HG03442 (cell line): ENCODE measurements around the gene ERC2.
"Not testable (repeated sequence)": the region's sequence is repeated elsewhere in the genome, so short reads cannot be mapped to it uniquely, and the experiment has no call there.

Experiments
- ATAC-seq: cut with Tn5 transposase; IDR thresholded peaks from one replicate; pipeline ENCODE4 v1.9.1; 2021; ENCODE audit warnings: mild to moderate bottlenecking, moderate library complexity; ENCODE audit not compliant: unreplicated experiment

The ERC2 gene

GRCh38 chr3:55860049-55860721 lies 608.1 kb downstream of the ERC2 start:
- no peak for ATAC-seq

GRCh38 chr3:55859305-55859704 lies 609.0 kb downstream of the ERC2 start:
- no peak for ATAC-seq

GRCh38 chr3:55858727-55859126 lies 609.5 kb downstream of the ERC2 start:
- no peak for ATAC-seq

DNA sequence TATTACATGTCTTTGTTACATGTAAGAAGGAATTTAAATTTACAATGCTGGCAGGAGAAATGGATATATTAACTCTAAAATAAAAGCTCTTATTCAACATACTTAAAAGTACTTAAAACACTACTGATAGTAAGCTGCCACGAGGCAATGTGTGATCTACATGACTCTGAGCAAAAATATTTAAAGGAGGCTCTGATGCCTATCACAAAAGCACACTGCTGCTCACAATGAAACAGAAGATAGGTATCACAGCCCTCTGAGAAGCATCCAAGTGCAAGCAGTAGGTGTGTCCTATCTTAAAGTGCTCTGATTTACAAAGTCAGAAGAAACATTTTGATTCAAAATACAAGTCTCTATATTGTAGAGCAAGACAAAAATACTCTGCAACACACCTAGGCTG lies 610.0 kb downstream of the ERC2 start:
- ATAC-seq: no peak

GRCh38 chr3:55857633-55858032 lies 610.6 kb downstream of the ERC2 start:
- no peak for ATAC-seq

- no peak for ATAC-seq
Measured at GRCh38 chr3:55855311-55855710, 613.0 kb downstream of the ERC2 start.

DNA sequence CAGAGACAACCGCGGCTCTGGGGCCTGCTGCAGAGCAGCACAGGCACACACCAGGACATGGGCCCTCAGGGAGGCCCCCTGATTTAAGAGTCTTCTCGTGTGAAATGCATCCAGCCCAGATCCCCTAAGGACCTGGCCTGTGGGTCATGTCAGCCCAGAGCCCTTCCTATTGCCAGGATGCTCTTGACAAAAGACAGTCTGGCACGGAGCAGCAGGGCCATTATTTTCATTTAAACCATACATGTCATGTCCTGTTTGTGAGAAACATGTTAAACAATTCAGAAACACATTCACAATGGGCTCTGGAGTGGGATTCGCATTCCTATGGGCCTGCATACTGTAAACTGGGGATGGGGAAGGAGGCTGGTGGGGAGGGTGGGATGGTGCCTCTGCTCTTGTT lies 613.8 kb downstream of the ERC2 start:
- no peak for ATAC-seq

- ATAC-seq: no peak
Measured at GRCh38 chr3:55852326-55852725, 615.9 kb downstream of the ERC2 start.

- no peak for ATAC-seq
Measured at GRCh38 chr3:55842204-55842603, 626.1 kb downstream of the ERC2 start.

GRCh38 chr3:55831876-55832275 lies 636.4 kb downstream of the ERC2 start:
- ATAC-seq: not testable (repeated sequence)

DNA sequence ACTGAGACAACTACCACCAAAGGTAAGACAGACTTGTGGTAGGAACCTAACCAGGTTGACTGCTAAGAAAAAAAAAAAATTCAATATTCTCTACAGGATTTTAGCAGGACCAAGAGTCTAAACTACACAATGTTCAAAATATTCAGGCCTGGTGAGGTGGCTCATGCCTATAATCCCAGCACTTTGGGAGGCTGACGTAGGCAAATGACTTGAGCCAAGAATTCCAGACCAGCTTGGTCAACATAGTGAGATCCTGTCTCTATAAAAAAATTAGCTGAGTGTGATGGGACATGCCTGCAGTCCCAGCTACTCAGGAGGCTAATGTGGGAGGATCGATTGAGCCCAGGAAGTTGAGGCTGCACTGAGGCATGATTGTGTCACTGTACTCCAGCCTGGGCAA lies 639.6 kb downstream of the ERC2 start:
- ATAC-seq: no peak

DNA sequence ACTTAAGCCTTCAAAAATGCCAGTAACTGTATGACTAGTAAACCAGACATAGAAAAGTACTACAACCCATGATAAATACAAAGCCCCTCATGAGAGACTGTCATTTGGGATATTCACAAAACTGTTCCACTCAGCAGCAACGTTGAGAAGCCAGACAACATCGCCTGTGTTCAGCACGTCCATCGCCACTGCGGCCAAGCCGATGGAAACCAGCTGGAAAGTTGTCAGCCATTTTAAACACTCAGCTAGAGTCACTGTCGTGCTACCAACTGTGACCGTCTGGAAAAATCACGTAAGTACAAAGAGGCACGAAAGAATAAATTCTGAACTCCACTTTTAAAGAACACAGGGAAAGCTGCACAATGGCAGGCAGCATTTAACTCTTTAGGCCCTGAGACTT lies 640.5 kb downstream of the ERC2 start:
- ATAC-seq: no peak

DNA sequence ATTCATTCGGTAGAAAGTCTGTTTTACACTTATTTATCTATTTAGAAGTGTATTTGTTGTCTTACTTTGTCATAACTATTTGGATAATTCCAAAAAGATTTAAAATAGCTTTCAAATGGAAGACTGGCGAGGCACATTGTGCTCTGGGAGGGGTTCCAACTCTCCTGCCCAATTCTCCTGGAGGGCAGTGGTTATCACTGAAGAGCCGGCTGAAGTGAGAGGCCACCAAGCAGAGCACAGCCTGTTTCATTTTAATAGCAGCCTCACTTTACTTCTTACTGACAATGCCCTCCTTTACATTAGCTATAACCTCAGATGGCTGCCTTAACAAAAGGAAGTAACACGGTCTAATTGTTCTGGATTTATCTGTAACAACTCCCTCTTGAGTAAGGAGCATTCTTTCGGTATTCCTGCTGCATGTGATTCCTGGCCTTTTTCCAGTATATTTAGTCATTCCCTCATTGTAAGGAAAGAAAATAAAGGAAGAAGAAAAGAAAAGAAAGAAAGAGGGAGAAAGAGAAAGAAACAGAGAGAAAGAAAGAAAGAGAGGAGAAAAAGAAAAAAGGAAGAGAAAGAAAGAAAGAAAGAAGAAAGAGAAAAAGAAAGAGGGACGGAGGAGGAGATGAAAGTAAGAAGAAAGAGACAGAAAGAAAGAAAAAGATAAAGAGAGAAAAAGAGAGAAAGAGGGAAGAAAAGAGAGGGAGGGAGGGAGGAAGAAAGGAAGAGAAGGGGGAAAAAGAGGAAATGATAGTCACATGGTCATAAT lies 641.4 kb downstream of the ERC2 start:
- ATAC-seq: no peak

DNA sequence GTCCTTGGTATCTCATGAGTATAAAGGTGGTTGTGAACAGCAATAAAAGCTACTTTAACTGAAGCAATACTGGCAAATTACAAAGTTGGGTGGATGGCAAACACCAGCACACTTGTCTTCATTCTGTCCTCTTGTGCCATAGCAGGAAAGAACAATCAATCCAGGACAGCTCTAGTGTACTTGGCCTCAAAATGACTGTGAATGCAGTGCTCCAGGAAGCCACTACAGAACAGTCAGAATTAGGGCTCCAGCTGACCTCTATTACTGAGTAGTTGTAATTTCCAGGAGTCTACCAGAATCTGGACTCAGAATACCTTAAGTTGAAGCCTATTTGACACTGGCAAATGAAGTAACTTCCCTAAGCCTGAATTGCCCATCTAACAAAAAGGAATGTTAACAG lies 642.2 kb downstream of the ERC2 start:
- no peak for ATAC-seq

- ATAC-seq: no peak
Measured at GRCh38 chr3:55824406-55824805, 643.9 kb downstream of the ERC2 start.

- no peak for ATAC-seq
Measured at GRCh38 chr3:55823829-55824228, 644.4 kb downstream of the ERC2 start.

DNA sequence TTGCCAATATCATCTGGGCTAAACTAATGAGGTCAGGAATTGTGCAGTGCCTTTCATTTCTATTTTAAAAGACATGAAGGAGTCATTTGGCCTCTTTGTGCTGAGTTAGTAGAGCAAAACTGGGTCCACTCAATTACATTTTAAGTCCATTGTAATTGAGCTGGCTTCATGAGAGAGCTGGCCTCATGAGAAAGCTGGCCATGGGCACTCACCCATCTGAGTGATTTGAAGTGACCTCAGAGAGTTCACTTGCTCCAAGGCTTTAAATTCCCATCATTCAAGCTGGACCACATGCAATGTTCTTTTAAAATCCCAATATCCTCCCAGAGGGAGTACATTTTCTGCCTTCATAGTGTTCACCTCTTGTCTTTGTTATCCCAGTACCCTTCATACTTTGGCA lies 645.3 kb downstream of the ERC2 start:
- ATAC-seq: no peak

DNA sequence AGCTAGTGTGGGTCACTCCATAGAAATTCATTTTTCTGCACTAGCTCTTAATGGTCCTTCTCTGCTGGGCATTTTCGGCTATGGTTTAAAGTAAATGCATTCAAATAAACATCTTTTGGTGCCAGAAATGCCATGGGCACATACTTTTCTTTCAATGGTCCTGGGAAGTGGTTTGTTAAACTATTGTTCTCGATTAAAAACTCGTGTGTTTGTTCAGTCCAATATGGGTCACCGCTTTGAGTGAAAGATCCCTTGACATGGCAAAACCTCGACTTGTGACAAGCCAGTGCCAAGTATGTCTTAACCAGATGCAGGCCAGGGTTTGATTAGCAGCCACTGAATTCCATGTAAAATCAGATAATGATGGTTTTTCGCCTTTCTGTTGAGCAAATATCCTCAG lies 649.3 kb downstream of the ERC2 start:
- no peak for ATAC-seq

DNA sequence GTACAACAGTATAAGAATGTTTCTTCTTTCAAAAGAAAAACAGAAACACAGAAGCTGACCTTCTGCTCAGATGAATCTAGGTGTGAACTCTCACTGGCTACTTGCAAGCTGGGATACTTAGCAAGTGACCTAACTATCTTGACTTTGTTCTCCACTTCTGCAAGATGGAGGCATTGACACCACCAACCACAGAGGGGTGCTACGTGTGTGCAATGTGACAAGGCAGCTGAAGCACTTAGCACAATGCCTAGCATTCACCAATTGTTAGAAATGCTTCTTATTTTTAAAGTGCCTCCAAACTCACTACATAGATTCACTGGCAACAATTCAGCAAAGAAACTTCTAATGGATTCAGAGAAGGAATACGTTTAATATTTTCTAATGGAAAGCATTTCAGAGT lies 649.8 kb downstream of the ERC2 start:
- no peak for ATAC-seq

GRCh38 chr3:55816794-55817576 lies 651.3 kb downstream of the ERC2 start:
- ATAC-seq: no peak

GRCh38 chr3:55815262-55815661 lies 653.0 kb downstream of the ERC2 start:
- no peak for ATAC-seq
